CD14-positive monocyte (primary cell): ENCODE results near the gene KNDC1. TPM values are rescaled to one million over a fixed set of nuclear protein-coding genes. Genes with fewer than 3 reads are reported as not detected.

ENCODE experiments used
- DNase-seq, 3 donors: peaks; one replicate each; pipeline ENCODE4 v3.0.0-alpha.2; 2011 to 2022
- H2AFZ ChIP-seq: 2 replicates; pipeline ENCODE4 v1.6.0; 2012; ENCODE audit warnings: mild to moderate bottlenecking, low read depth, low read length, inconsistent platforms; ENCODE audit not compliant: insufficient read depth, poor library complexity, severe bottlenecking
- H3K27ac ChIP-seq, 2 donors: 1 replicate in 1 of 2; 2 replicates in 1 of 2; pipeline ENCODE4 v1.5.1; 2012 to 2013; ENCODE audit warnings: low read length in 2 of 2, control low read depth in 1 of 2, inconsistent platforms in 1 of 2, low read depth in 1 of 2, mild to moderate bottlenecking in 1 of 2
- H3K27me3 ChIP-seq, 2 donors: one replicate each; pipeline versions ENCODE4 v1.6.0 to v1.6.1; 2011 to 2013; ENCODE audit warnings: low read length in 2 of 2; ENCODE audit not compliant: control insufficient read depth in 2 of 2, insufficient read depth in 2 of 2
- H3K36me3 ChIP-seq, 2 donors: replicated peaks in 1 of 2; 1 replicate in 1 of 2; 2 replicates in 1 of 2; pipeline versions ENCODE4 v1.5.1 to v1.6.1; 2012 to 2013; ENCODE audit warnings: low read length in 2 of 2, control low read depth in 1 of 2, inconsistent platforms in 1 of 2, mild to moderate bottlenecking in 1 of 2; ENCODE audit not compliant: insufficient read depth in 2 of 2, control insufficient read depth in 1 of 2
- H3K4me1 ChIP-seq, 2 donors: 1 replicate in 1 of 2; 2 replicates in 1 of 2; pipeline versions ENCODE4 v1.5.1 to v1.6.1; 2012 to 2013; ENCODE audit warnings: low read length in 2 of 2, control low read depth in 1 of 2, inconsistent platforms in 1 of 2, mild to moderate bottlenecking in 1 of 2, moderate library complexity in 1 of 2; ENCODE audit not compliant: insufficient read depth in 2 of 2, control insufficient read depth in 1 of 2
- H3K4me2 ChIP-seq: replicated peaks from 2 replicates; pipeline ENCODE3; 2012; ENCODE audit warnings: low read length, moderate library complexity, mild to moderate bottlenecking; ENCODE audit not compliant: poor library complexity, severe bottlenecking; ENCODE audit errors: extremely low read depth
- H3K4me3 ChIP-seq, 3 experiments: fragments of 200-600 bp in 1 of 3; sonication (generic) in 1 of 3; replicated peaks in 1 of 3; 1 replicate in 2 of 3; 2 replicates in 1 of 3; pipeline ENCODE4 v1.5.1; 2011 to 2013; ENCODE audit warnings: low read length in 3 of 3, mild to moderate bottlenecking in 3 of 3, control low read depth in 2 of 3, low read depth in 2 of 3, inconsistent platforms in 1 of 3, moderate library complexity in 1 of 3
- H3K79me2 ChIP-seq: 2 replicates; pipeline ENCODE4 v1.6.0; 2012; ENCODE audit warnings: mild to moderate bottlenecking, control low read depth, inconsistent platforms, low read length, moderate library complexity; ENCODE audit not compliant: insufficient read depth
- H3K9ac ChIP-seq: 2 replicates; pipeline ENCODE4 v1.6.0; 2017; ENCODE audit warnings: low read length, mild to moderate bottlenecking; ENCODE audit not compliant: insufficient read depth, poor library complexity, severe bottlenecking
- H3K9me3 ChIP-seq, 2 donors: replicated peaks in 1 of 2; 1 replicate in 1 of 2; 2 replicates in 1 of 2; pipeline versions ENCODE4 v1.5.1 to v1.6.1; 2012 to 2013; ENCODE audit warnings: low read length in 2 of 2, control low read depth in 1 of 2; ENCODE audit not compliant: control insufficient read depth in 1 of 2, insufficient read depth in 1 of 2
- H4K20me1 ChIP-seq: 2 replicates; pipeline ENCODE4 v1.6.0; 2012; ENCODE audit warnings: mild to moderate bottlenecking, low read length, control low read depth, moderate library complexity; ENCODE audit not compliant: insufficient read depth
- H3K27ac Mint-ChIP-seq, 7 donors: one replicate each; pipeline ENCODE4 v1.8.0; 2020; ENCODE audit warnings: mild to moderate bottlenecking in 7 of 7, mixed read lengths in 7 of 7, moderate library complexity in 6 of 7, inconsistent platforms in 2 of 7
- H3K27me3 Mint-ChIP-seq, 3 donors: one replicate each; pipeline ENCODE4 v1.8.0; 2021 to 2022; ENCODE audit warnings: low read depth in 3 of 3, mild to moderate bottlenecking in 3 of 3, mixed read lengths in 3 of 3, moderate library complexity in 3 of 3, inconsistent platforms in 1 of 3
- H3K36me3 Mint-ChIP-seq, 2 donors: one replicate each; pipeline ENCODE4 v1.8.0; 2020; ENCODE audit warnings: mixed read lengths in 2 of 2, inconsistent platforms in 1 of 2, mild to moderate bottlenecking in 1 of 2
- H3K4me1 Mint-ChIP-seq: one replicate; pipeline ENCODE4 v1.8.0; 2020; ENCODE audit warnings: mild to moderate bottlenecking, mixed read lengths
- H3K4me3 Mint-ChIP-seq, 2 donors: one replicate each; pipeline ENCODE4 v1.8.0; 2020; ENCODE audit warnings: mild to moderate bottlenecking in 2 of 2, mixed read lengths in 2 of 2, moderate library complexity in 1 of 2
- H3K9me3 Mint-ChIP-seq, 7 donors: one replicate each; pipeline ENCODE4 v1.8.0; 2020 to 2022; ENCODE audit warnings: mixed read lengths in 7 of 7, mild to moderate bottlenecking in 6 of 7, moderate library complexity in 6 of 7, inconsistent platforms in 2 of 7
- WGBS: methylation state at CpG from one replicate; pipeline ENCODE4 v1.1.5; 2013; ENCODE audit warnings: missing lambda C conversion rate; ENCODE audit not compliant: insufficient coverage; 5-methylcytosine and 5-hydroxymethylcytosine counted together
- intact Hi-C, 2 donors: fragments of 100-400 bp; cut with micrococcal nuclease; formaldehyde crosslinking; loops; one replicate each; pipeline versions ENCODE4 v1.15.0 to v1.15.1; 2023
- polyA plus RNA-seq, 3 donors: library from polyadenylated mRNA; depleted of rRNA in 1 of 3; unstranded in 2 of 3; stranded (reverse) in 1 of 3; fragments of 300-500 nt in 2 of 3; fragments of >200 nt in 1 of 3; fragmentation: Illumina TruSeq in 2 of 3; gene quantifications; 1 replicate in 2 of 3; 2 replicates in 1 of 3; pipeline ENCODE4 v1.2.3, GENCODE V29; 2012 to 2021
- TF ChIP-seq, protein P1 (sequence below): fragments of 200-600 bp; IDR thresholded peaks from one replicate; pipeline ENCODE4 v1.8.0; 2022; ENCODE audit warnings: antibody characterized with exemption, mild to moderate bottlenecking

Gene KNDC1
- polyA plus RNA-seq, 3 donors = 0.22 to 0.80 TPM; not detected in 1

DNA sequence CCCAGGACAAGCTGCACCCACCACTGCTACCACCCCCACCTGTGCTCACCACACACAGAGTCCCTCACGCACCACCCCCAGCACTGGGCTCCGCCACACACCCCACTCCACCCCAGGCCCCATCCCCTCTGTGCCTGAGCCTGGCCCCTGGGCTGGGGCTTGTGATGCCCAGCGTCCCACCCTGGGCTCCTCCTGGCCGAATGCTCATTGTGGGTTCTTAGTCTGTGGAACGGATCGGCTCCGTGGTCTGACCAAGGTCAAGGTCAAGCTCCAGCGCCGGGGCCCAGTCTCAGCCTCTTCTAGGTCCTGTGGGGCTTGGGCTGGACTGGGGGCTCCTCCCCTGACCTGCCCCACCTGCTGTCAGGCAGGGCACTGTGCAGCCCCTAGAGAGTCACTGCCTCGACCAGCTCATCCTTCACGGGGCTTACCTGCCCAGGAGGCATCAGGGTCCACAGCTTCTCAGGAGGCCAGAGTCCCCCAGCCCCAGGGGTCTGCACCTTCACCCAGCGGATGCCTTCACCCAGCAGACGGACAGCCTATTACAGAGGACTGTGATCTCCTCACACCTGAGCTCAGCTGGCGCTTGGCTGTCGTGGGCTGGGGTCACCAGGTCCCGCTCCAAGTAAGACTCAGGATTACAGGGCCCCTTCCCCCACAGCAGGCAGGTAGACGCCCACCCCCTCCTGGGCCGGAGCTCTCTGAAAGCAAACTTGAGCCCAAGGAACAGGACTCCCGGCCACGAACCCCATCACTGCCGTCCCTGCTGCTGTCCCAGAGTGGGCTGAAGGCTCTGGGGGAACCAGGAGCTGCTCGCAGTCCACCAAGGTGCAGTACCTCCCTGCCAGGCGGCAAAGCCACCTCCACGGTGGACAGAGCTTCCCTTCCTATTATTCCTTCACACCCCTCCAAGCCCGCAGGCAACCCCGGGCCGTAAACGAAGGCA lies 54.7 kb downstream of the KNDC1 start:
- no peak for DNase-seq
- Histone ChIP-seq H4K20me1 (no peaks in the 10 kb centered on the region), H3K9ac (no peak overlapping the region), H3K79me2 (no peaks in the 10 kb centered on the region), H2AFZ (no peak overlapping the region), H3K4me2 (no peak overlapping the region), H3K27ac (no peak overlapping the region), H3K36me3 (no peaks in the 10 kb centered on the region), H3K4me3 (no peak overlapping the region), H3K4me1 (no peaks in the 10 kb centered on the region), H3K27me3 (peaks cover 0 to 7% of the 10 kb centered on the region in 2 donors), H3K9me3 (no peaks in the 10 kb centered on the region)
- TF ChIP-seq, protein P1, sequence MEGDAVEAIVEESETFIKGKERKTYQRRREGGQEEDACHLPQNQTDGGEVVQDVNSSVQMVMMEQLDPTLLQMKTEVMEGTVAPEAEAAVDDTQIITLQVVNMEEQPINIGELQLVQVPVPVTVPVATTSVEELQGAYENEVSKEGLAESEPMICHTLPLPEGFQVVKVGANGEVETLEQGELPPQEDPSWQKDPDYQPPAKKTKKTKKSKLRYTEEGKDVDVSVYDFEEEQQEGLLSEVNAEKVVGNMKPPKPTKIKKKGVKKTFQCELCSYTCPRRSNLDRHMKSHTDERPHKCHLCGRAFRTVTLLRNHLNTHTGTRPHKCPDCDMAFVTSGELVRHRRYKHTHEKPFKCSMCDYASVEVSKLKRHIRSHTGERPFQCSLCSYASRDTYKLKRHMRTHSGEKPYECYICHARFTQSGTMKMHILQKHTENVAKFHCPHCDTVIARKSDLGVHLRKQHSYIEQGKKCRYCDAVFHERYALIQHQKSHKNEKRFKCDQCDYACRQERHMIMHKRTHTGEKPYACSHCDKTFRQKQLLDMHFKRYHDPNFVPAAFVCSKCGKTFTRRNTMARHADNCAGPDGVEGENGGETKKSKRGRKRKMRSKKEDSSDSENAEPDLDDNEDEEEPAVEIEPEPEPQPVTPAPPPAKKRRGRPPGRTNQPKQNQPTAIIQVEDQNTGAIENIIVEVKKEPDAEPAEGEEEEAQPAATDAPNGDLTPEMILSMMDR = no peak
- no peaks in the 10 kb centered on the region for H3K36me3 Mint-ChIP-seq
- H3K27me3 Mint-ChIP-seq = peaks cover 3 to 15% (median 14%) of the 10 kb centered on the region in 3 donors
- no peak overlapping the region for H3K4me3 Mint-ChIP-seq
- H3K4me1 Mint-ChIP-seq = no peaks in the 10 kb centered on the region
- WGBS = 87% methylated on average over 22 of the region's 28 CpGs
- intact Hi-C loops = no loop called here
- no peaks in the 10 kb centered on the region for H3K9me3 Mint-ChIP-seq
- H3K27ac Mint-ChIP-seq = no peak overlapping the region

DNA sequence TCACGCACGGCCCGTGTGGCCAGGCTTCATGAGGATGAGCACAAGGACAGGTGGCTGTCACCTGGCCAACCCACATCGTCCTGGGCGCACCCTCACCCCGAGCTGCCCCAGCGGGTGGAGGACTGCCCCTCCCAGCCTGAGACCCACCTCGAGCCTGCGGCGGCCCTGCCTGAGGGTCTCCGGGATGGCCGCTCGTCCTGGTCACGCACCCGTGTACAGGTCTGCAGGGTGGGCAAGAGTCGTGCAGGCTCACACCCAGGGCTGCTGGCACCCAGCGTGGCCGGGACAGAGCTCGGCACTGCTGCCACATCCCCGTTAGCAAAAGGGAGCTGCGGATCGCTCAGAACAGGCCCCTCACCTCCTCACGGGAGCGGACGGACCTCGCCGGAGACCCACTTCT lies 55.6 kb downstream of the KNDC1 start:
- TF ChIP-seq, protein P1 = no peak
- WGBS = 96% methylated on average over 27 of the region's 27 CpGs
- H3K4me1 Mint-ChIP-seq = no peaks in the 10 kb centered on the region
- intact Hi-C loops = no loop called here
- no peak overlapping the region for H3K4me3 Mint-ChIP-seq
- Histone ChIP-seq H3K4me2 (no peak overlapping the region), H3K9ac (no peak overlapping the region), H3K27ac (no peak overlapping the region), H3K79me2 (no peaks in the 10 kb centered on the region), H3K36me3 (no peaks in the 10 kb centered on the region), H3K4me1 (no peaks in the 10 kb centered on the region), H3K9me3 (no peaks in the 10 kb centered on the region), H3K4me3 (no peak overlapping the region), H3K27me3 (peaks cover 0 to 9% of the 10 kb centered on the region in 2 donors), H4K20me1 (no peaks in the 10 kb centered on the region), H2AFZ (no peak overlapping the region)
- H3K27me3 Mint-ChIP-seq = peaks cover 3 to 17% (median 16%) of the 10 kb centered on the region in 3 donors
- no peaks in the 10 kb centered on the region for H3K36me3 Mint-ChIP-seq
- no peaks in the 10 kb centered on the region for H3K9me3 Mint-ChIP-seq
- H3K27ac Mint-ChIP-seq = no peak overlapping the region
- DNase-seq = no peak
